22Rv1 (cell line): ENCODE data around the gene UBAP2.

Experiments
- H3K27ac ChIP-seq: fragments of 450-650 bp; 2 replicates; pipeline ENCODE4 v1.5.1; 2017
- ZFX ChIP-seq: fragments of 450-650 bp; IDR thresholded peaks from 2 replicates; pipeline ENCODE4 v1.6.1; 2017; ENCODE audit warnings: antibody characterized with exemption, borderline replicate concordance
- TF ChIP-seq, protein P1 (sequence below): fragments of 450-650 bp; IDR thresholded peaks from 2 replicates; pipeline ENCODE4 v1.5.1; 2017; ENCODE audit warnings: mild to moderate bottlenecking

The UBAP2 gene

DNA sequence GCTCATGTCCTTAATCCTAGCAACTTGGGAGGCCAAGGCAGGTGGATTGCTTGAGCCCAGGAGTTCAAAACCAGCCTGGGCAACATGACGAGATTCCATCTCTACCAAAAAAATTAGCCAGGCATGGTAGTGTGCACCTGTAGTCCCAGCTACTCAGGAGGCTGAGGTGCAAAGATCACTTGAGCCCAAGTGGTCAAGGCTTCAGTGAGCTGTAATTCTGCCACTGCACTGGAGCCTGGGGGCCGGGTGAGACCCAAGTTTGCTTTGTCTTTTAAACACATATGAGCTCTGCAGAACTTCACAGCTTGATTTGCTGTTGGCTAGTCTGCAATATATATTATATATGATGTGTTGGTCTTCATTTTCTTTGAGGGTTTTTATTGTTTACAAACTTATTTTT lies 141.9 kb downstream of the UBAP2 start:
- TF ChIP-seq ZFX = no peak
- TF ChIP-seq, protein P1, sequence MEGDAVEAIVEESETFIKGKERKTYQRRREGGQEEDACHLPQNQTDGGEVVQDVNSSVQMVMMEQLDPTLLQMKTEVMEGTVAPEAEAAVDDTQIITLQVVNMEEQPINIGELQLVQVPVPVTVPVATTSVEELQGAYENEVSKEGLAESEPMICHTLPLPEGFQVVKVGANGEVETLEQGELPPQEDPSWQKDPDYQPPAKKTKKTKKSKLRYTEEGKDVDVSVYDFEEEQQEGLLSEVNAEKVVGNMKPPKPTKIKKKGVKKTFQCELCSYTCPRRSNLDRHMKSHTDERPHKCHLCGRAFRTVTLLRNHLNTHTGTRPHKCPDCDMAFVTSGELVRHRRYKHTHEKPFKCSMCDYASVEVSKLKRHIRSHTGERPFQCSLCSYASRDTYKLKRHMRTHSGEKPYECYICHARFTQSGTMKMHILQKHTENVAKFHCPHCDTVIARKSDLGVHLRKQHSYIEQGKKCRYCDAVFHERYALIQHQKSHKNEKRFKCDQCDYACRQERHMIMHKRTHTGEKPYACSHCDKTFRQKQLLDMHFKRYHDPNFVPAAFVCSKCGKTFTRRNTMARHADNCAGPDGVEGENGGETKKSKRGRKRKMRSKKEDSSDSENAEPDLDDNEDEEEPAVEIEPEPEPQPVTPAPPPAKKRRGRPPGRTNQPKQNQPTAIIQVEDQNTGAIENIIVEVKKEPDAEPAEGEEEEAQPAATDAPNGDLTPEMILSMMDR = no peak

DNA sequence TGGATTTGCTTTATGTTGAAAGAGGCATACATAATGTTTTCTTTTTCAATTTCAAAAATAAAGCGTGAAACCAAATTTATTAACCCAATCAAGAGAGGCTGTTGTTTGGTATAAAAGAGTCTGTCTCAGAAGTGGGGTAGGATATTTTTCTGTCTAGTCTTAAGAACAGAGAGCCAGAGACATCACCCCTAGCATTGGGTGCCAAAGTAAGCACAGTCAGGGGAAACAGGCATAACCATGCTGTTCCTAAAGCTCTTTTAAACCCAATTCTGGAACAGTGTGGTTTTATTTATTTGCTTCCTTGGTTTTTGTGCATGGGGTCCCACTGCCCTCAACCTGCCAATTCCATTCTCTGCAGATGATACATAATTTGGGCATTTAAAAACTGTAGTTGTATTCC lies 143.6 kb downstream of the UBAP2 start:
- TF ChIP-seq, protein P1 = no peak
- TF ChIP-seq ZFX = no peak
- H3K27ac ChIP-seq = 0 out of 2 replicates have a peak overlapping the region, but pooled peaks have one; percentile 10

More for the DNA sequence above, 141.9 kb downstream of the UBAP2 start:
- peak overlapping the region; percentile 8; the same call in 1 of the 2 replicates for H3K27ac ChIP-seq

DNA sequence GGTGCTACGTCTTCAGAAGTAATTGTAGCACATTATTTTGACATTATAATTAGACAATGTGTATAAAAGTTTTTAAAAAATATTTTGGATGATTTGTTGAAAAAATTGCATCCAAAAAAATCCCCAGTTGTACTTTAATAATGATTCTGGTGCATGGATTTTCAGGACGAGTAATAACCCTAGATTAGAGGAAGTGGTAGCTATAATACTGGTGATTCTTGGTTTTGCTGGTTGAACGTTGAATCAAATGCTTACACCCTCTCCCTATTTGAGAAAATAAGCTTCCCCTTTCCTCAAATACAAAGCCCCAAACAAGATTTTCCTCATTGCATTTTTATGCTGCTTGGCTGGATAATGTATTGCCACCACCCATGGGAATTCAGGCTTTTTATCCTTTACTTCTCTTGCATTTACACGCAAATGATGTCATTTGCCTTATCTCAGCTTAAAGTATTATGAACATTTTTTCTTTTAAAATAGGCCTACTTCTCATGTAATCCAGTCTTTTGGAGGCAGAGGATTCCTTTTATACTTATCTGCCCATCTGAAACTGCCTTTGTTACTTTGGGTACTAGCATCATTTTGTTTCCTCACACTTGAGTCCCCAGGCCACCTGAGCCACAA lies 145.4 kb downstream of the UBAP2 start:
- H3K27ac ChIP-seq = no peak overlapping the region
- TF ChIP-seq, protein P1 = no peak
- TF ChIP-seq ZFX = no peak

DNA sequence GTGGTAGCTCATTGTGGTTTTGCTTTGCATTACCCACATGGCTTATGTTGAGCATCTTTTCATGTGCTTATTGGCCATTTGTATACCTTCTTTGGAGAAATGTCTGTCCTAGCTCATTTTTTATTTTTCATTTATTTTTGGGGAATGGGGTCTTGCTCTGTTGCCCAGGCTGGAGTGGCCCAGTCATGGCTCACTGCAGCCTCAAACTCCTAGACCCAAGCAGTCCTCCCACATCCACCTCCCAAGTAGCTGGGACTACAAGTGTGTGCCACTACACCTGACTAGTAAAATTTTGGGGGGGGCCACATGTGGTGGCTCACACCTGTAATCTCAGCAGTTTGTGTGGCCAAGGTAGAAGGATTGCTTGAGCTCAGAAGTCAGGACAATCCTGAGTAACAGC lies 154.4 kb downstream of the UBAP2 start:
- no peak overlapping the region for H3K27ac ChIP-seq
- TF ChIP-seq ZFX = no peak
- TF ChIP-seq, protein P1 = no peak

DNA sequence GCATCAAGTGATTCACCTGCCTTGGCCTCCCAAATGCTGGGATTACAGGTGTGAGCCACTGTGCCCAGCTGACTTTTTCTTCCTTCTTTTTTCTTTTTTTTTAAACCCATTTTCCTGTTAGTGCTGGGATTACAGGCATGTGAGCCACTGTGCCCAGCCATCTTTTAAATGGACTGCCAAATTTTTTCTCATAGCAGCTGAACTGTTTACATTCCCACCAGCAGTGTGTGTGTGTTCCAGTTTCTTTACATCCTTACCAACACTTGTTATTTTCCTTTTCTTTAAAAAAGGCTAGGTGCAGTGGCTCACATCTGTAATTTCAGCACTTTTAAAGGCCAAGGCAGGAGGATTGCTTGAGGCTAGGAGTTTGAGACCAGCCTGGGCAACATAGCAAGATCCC lies 154.8 kb downstream of the UBAP2 start:
- no peak overlapping the region for H3K27ac ChIP-seq
- TF ChIP-seq, protein P1 = no peak
- TF ChIP-seq ZFX = no peak

DNA sequence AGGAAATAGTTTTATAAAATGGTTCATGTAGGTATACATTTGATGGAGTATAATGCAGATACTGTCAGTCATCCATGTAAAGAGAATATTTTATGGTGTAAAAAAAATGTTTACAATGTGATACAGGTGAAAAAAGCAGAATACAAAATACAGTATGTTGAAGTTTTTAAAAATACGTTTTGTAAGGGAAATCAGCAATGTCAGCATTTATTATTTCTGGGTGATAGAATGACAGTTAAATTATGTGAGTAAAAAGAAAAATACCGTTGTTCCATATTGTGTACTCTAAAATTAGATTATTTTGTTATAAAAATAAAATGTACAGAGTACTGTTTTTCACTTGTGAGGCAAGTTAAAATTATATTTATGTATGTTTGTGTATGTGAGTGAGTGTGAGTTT lies 162.7 kb downstream of the UBAP2 start:
- H3K27ac ChIP-seq = no peak overlapping the region
- TF ChIP-seq, protein P1 = no peak
- TF ChIP-seq ZFX = no peak

DNA sequence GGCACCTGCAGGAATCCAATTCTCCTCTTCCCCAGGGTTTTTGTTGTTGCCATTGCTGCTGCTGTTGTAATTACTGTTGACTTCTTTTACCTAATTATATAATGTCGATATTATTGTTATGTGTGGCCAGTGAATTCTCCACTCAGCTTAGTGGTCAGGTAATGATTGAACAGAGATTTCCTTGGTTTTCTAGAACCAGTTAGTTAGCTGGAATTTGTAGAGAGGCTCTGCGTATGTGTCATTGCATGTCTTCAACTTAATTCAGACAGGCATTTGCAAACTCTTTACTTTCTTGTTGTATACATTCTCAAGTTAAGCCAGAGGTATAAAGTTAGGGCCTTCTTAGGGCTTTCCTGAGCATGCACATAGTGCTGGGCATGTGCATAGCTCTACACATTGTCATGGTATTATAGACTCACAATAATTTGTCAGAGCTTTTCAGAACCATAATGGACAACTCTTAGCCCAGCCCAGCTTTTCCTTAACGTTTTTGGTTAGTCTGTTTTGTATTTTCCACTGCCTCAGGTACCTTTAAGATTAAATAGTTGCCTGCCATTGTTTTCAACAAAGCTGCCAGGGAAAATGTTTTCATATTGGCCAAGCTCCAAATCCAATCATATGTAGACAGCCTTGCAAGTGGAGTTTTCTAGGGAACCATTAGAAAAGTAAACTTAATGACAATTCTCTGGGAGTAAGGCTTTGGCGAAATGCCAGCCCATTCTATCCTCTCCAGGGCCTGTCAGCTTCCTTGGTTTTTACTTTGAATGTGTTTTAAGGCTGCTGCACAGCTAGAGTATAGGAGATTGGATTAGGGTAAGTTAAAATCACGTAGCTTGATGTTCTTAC lies 163.6 kb downstream of the UBAP2 start:
- H3K27ac ChIP-seq = peak overlapping the region; percentile 17; the same call in 1 of the 2 replicates
- TF ChIP-seq, protein P1 = no peak
- TF ChIP-seq ZFX = no peak
